Measurements from ENCODE around the gene GALT. TPM values are rescaled to one million over a fixed set of nuclear protein-coding genes. Genes with fewer than 3 reads are reported as not detected.

The GALT gene
- total and polyA plus RNA-seq, 2 of the 13 experiments (the other 11 are each of a cell fraction or from before 2014, with no cell fraction given): 40.4 to 46.3 TPM

GRCh38 chr9:34633851-34634550 lies 12.5 kb upstream of the GALT start (continued):
- TF ChIP-seq EP300 (IDR thresholded peaks at IDR 0.05; ENCODE audit: low read depth in 2 of 2, low read length in 2 of 2) (no peak), EP300 (CRISPR knock-in tag; IDR thresholded peaks at IDR 0.05; ENCODE audit: borderline replicate concordance) (0 out of 2 replicates have a peak, but pooled peaks have one; percentile 9), THAP9 (CRISPR knock-in tag; IDR thresholded peaks at IDR 0.05; ENCODE audit: borderline replicate concordance) (no peak), TFAP4 (IDR thresholded peaks at IDR 0.05; ENCODE audit: borderline replicate concordance, low read depth) (no peak), ATF1 (CRISPR knock-in tag; IDR thresholded peaks at IDR 0.05) (no peak), ZNF777 (CRISPR knock-in tag; IDR thresholded peaks at IDR 0.05) (no peak), ZBTB14 (CRISPR knock-in tag; IDR thresholded peaks at IDR 0.05) (no peak), PPARG (CRISPR knock-in tag; conservative IDR thresholded peaks at IDR 0.05) (no peak), AGO2 (optimal IDR thresholded peaks at IDR 0.05; ENCODE audit: low read depth, low read length) (no peak), HNRNPUL1 (IDR thresholded peaks at IDR 0.05; ENCODE audit: low read depth, low read length) (no peak), GABPA (IDR thresholded peaks at IDR 0.05; ENCODE audit: low read depth, low read length) (no peak), GABPA (CRISPR knock-in tag; IDR thresholded peaks at IDR 0.05; ENCODE audit: low read depth) (0 out of 2 replicates have a peak, but pooled peaks have one; percentile 15), ZNF629 (CRISPR knock-in tag; conservative IDR thresholded peaks at IDR 0.05) (no peak), BCL6 (CRISPR knock-in tag; IDR thresholded peaks at IDR 0.05) (no peak), GFI1 (CRISPR knock-in tag; IDR thresholded peaks at IDR 0.05; ENCODE audit: borderline replicate concordance) (no peak), SMC3 (IDR thresholded peaks at IDR 0.05; ENCODE audit: low read length) (peak; percentile 80), EZH2 (conservative IDR thresholded peaks at IDR 0.05; ENCODE audit: low read depth, low read length) (no peak)
- TF ChIP-seq, protein P1, sequence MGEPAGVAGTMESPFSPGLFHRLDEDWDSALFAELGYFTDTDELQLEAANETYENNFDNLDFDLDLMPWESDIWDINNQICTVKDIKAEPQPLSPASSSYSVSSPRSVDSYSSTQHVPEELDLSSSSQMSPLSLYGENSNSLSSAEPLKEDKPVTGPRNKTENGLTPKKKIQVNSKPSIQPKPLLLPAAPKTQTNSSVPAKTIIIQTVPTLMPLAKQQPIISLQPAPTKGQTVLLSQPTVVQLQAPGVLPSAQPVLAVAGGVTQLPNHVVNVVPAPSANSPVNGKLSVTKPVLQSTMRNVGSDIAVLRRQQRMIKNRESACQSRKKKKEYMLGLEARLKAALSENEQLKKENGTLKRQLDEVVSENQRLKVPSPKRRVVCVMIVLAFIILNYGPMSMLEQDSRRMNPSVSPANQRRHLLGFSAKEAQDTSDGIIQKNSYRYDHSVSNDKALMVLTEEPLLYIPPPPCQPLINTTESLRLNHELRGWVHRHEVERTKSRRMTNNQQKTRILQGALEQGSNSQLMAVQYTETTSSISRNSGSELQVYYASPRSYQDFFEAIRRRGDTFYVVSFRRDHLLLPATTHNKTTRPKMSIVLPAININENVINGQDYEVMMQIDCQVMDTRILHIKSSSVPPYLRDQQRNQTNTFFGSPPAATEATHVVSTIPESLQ (CRISPR knock-in tag; conservative IDR thresholded peaks at IDR 0.05): no peak
- TF ChIP-seq, protein P2, sequence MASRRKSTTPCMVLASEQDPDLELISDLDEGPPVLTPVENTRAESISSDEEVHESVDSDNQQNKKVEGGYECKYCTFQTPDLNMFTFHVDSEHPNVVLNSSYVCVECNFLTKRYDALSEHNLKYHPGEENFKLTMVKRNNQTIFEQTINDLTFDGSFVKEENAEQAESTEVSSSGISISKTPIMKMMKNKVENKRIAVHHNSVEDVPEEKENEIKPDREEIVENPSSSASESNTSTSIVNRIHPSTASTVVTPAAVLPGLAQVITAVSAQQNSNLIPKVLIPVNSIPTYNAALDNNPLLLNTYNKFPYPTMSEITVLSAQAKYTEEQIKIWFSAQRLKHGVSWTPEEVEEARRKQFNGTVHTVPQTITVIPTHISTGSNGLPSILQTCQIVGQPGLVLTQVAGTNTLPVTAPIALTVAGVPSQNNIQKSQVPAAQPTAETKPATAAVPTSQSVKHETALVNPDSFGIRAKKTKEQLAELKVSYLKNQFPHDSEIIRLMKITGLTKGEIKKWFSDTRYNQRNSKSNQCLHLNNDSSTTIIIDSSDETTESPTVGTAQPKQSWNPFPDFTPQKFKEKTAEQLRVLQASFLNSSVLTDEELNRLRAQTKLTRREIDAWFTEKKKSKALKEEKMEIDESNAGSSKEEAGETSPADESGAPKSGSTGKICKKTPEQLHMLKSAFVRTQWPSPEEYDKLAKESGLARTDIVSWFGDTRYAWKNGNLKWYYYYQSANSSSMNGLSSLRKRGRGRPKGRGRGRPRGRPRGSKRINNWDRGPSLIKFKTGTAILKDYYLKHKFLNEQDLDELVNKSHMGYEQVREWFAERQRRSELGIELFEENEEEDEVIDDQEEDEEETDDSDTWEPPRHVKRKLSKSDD (CRISPR knock-in tag; IDR thresholded peaks at IDR 0.05; ENCODE audit: low read depth): no peak

Data from HepG2 (cell line).